Activated CD8-positive, alpha-beta memory T cell treated with anti-CD3 and anti-CD28 coated beads for 1 hour (primary cell): ENCODE measurements around the gene RARG.
"Not testable (repeated sequence)": the region's sequence is repeated elsewhere in the genome, so short reads cannot be mapped to it uniquely, and the experiment has no call there.

Experiments used
- DNase-seq, 2 donors: peaks; one replicate each; pipeline ENCODE4 v3.0.0-alpha.2; 2020; ENCODE audit warnings: low read depth in 1 of 2; ENCODE audit errors: extremely low read depth in 1 of 2

The RARG gene

GRCh38 chr12:53193985-53194716 is 37.9 kb downstream of the RARG start:
- no peak for DNase-seq

- no peak for DNase-seq
Measured at GRCh38 chr12:53193040-53193439, 39.0 kb downstream of the RARG start.

GRCh38 chr12:53192531-53193021 is 39.4 kb downstream of the RARG start:
- DNase-seq = no peak

GRCh38 chr12:53191885-53192530 is 40.0 kb downstream of the RARG start:
- no peak for DNase-seq

GRCh38 chr12:53191096-53191884 is 40.7 kb downstream of the RARG start:
- DNase-seq = no peak

- DNase-seq = no peak
Measured at GRCh38 chr12:53190108-53190729, 41.8 kb downstream of the RARG start.

- no peak for DNase-seq
Measured at GRCh38 chr12:53187145-53187899, 44.7 kb downstream of the RARG start.

GRCh38 chr12:53186745-53187144 is 45.3 kb downstream of the RARG start:
- DNase-seq = no peak

GRCh38 chr12:53185582-53186153 is 46.3 kb downstream of the RARG start:
- no peak for DNase-seq

GRCh38 chr12:53184828-53185227 is 47.2 kb downstream of the RARG start:
- DNase-seq = no peak

- DNase-seq = no peak
Measured at GRCh38 chr12:53182903-53183302, 49.1 kb downstream of the RARG start.

GRCh38 chr12:53181935-53182334 is 50.1 kb downstream of the RARG start:
- DNase-seq = no peak

GRCh38 chr12:53180931-53181645 is 50.9 kb downstream of the RARG start:
- DNase-seq = peak in 1 of 2 donors; percentile 67

GRCh38 chr12:53180220-53180930 is 51.6 kb downstream of the RARG start, which contains the start of the genes CSAD and ZNF740:
Gene CSAD, minus strand, starts transcription at chr12:53180925. Its CDS starts 7,455 bp downstream, at chr12:53173470.
Gene ZNF740, plus strand, starts transcription at chr12:53180722. Its CDS starts 1,262 bp downstream, at chr12:53181984.
- DNase-seq = peak; percentile 94 to 96

- DNase-seq = no peak
Measured at GRCh38 chr12:53179687-53180219, 52.3 kb downstream of the RARG start.

- not testable (repeated sequence) for DNase-seq
Measured at GRCh38 chr12:53178803-53179202, 53.2 kb downstream of the RARG start.

GRCh38 chr12:53177447-53177846 is 54.6 kb downstream of the RARG start:
- DNase-seq = not testable (repeated sequence)

- DNase-seq = no peak
Measured at GRCh38 chr12:53176750-53177149, 55.3 kb downstream of the RARG start.
